ENCODE data around the gene SHF. TPM values are rescaled to one million over a fixed set of nuclear protein-coding genes. Genes with fewer than 3 reads are reported as not detected.

SHF gene
- total RNA-seq, 1 donor from 2014 or later: 61.1 TPM

DNA sequence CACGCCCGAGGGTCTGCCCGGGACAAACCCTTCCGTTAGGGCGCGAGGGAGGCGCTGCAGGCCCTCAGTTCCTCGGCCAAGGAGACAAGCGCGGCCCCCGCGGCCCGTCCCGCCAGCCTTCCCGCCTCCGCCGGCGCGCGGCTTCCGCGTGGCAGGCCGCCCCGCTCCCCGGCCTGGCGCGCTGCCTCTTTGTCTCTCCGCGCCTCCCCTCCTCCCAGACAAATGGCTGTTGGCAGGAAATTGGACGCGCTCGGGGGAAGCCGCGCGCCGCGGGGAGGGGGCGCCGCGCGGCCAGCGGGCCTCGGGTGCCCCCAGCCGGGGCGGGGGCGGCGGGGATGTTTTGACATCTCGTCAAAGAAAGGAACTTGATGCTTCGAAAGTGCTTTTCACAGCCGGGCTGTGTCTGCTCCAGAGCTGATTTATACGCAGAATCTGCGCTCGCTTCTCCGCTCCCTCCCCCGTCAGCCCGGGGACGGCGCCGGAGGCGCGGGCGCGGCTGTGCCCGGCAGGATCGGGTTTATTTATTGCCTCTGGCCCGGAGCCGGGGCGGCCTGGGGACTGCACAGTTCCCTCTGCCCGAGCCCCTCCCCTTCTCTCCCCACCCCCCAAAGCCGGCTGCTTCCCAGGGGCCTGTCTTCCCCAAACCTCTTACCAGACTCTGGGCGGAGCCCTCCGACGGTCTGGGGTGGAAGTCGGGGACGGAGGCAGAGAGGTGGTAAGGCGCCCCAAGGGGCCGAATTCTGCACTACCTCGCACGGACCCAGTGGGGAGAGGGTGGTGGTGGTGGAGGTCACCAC lies 20.7 kb downstream of the SHF start:
- DNase-seq (ENCODE audit: low spot score, unreplicated experiment): peak; percentile 74
- peaks cover 26% of the 10 kb centered on the region for H3K4me1 Mint-ChIP-seq (ENCODE audit: low read depth)
- H3K36me3 Mint-ChIP-seq (ENCODE audit: insufficient read depth): peaks cover 1% of the 10 kb centered on the region
- H3K27me3 Mint-ChIP-seq: no peaks in the 10 kb centered on the region
- H3K9me3 Mint-ChIP-seq (ENCODE audit: low read depth): no peaks in the 10 kb centered on the region
- TF ChIP-seq, protein P1, sequence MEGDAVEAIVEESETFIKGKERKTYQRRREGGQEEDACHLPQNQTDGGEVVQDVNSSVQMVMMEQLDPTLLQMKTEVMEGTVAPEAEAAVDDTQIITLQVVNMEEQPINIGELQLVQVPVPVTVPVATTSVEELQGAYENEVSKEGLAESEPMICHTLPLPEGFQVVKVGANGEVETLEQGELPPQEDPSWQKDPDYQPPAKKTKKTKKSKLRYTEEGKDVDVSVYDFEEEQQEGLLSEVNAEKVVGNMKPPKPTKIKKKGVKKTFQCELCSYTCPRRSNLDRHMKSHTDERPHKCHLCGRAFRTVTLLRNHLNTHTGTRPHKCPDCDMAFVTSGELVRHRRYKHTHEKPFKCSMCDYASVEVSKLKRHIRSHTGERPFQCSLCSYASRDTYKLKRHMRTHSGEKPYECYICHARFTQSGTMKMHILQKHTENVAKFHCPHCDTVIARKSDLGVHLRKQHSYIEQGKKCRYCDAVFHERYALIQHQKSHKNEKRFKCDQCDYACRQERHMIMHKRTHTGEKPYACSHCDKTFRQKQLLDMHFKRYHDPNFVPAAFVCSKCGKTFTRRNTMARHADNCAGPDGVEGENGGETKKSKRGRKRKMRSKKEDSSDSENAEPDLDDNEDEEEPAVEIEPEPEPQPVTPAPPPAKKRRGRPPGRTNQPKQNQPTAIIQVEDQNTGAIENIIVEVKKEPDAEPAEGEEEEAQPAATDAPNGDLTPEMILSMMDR (IDR thresholded peaks at IDR 0.05; ENCODE audit: unreplicated experiment): peak; percentile 71
- peak overlapping the region; percentile 78 for H3K27ac Mint-ChIP-seq
- H3K4me3 Mint-ChIP-seq (ENCODE audit: low read depth): peak overlapping the region; percentile 46

DNA sequence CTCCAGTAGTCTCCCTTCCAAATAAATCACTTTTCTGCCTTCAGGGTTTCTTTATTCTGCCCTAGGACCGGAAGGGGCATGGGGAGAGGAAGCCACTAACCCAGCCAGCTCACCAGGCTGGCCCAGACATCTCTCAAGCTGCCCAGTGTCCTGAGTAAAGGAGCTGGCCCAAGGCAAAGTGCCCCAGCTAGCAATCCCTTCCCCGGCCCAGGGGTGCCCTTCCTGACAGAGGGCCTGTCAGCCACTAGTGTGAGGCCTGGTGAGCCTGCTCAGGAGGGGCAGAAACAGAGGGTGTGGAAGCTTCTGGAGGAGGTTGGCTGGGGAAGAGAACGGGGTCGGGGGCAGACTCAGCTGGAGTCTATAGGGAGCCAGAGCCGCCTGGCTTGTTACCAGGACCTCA lies 22.2 kb downstream of the SHF start:
- peaks cover 26% of the 10 kb centered on the region for H3K4me1 Mint-ChIP-seq (ENCODE audit: low read depth)
- no peak for DNase-seq (ENCODE audit: low spot score, unreplicated experiment)
- H3K4me3 Mint-ChIP-seq (ENCODE audit: low read depth): peak overlapping the region; percentile 59
- peak overlapping the region; percentile 78 for H3K27ac Mint-ChIP-seq
- no peaks in the 10 kb centered on the region for H3K9me3 Mint-ChIP-seq (ENCODE audit: low read depth)
- TF ChIP-seq, protein P1 (IDR thresholded peaks at IDR 0.05; ENCODE audit: unreplicated experiment): no peak
- H3K27me3 Mint-ChIP-seq: no peaks in the 10 kb centered on the region
- no peaks in the 10 kb centered on the region for H3K36me3 Mint-ChIP-seq (ENCODE audit: insufficient read depth)

DNA sequence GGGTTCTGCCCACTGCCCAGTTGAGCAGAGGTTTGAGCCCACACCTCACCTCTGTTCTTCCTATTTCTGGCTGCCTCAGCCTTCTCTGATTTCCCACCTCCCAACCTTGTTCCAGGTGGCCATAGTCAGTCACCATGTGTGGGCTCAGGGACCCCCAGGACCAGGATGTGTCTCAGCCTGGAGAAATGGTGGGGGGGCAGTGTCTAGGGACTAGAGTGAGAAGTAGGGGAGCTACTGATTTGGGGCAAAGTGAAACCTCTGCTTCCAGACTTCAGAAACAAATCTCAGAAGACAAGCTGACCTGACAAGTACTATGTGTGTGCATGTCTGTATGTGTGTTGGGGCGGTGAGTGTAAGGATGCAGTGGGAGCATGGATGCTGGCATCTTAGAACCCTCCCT lies 22.9 kb downstream of the SHF start:
- Mint-ChIP-seq H3K4me1 (ENCODE audit: low read depth) (peaks cover 26% of the 10 kb centered on the region), H3K27ac (peak overlapping the region; percentile 74), H3K27me3 (peaks cover 3% of the 10 kb centered on the region), H3K9me3 (ENCODE audit: low read depth) (no peaks in the 10 kb centered on the region), H3K36me3 (ENCODE audit: insufficient read depth) (no peaks in the 10 kb centered on the region), H3K4me3 (ENCODE audit: low read depth) (peak overlapping the region; percentile 35)
- TF ChIP-seq, protein P1 (IDR thresholded peaks at IDR 0.05; ENCODE audit: unreplicated experiment): no peak
- no peak for DNase-seq (ENCODE audit: low spot score, unreplicated experiment)

DNA sequence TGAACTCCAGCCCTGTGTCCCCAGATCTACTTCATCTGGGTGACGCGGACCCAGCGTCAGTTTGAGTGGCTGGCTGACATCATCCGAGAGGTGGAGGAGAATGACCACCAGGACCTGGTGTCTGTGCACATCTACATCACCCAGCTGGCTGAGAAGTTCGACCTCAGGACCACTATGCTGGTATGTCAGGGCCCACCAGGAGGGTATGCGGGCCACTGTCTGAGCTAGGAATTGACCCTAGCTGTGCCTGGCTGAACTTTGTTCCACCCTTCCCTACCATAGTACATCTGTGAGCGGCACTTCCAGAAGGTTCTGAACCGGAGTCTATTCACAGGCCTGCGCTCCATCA lies 24.3 kb downstream of the SHF start:
- Mint-ChIP-seq H3K4me3 (ENCODE audit: low read depth) (no peak overlapping the region), H3K27ac (no peak overlapping the region), H3K36me3 (ENCODE audit: insufficient read depth) (no peaks in the 10 kb centered on the region), H3K27me3 (peaks cover 11% of the 10 kb centered on the region), H3K9me3 (ENCODE audit: low read depth) (no peaks in the 10 kb centered on the region), H3K4me1 (ENCODE audit: low read depth) (peaks cover 26% of the 10 kb centered on the region)
- TF ChIP-seq, protein P1 (IDR thresholded peaks at IDR 0.05; ENCODE audit: unreplicated experiment): no peak
- DNase-seq (ENCODE audit: low spot score, unreplicated experiment): no peak

DNA sequence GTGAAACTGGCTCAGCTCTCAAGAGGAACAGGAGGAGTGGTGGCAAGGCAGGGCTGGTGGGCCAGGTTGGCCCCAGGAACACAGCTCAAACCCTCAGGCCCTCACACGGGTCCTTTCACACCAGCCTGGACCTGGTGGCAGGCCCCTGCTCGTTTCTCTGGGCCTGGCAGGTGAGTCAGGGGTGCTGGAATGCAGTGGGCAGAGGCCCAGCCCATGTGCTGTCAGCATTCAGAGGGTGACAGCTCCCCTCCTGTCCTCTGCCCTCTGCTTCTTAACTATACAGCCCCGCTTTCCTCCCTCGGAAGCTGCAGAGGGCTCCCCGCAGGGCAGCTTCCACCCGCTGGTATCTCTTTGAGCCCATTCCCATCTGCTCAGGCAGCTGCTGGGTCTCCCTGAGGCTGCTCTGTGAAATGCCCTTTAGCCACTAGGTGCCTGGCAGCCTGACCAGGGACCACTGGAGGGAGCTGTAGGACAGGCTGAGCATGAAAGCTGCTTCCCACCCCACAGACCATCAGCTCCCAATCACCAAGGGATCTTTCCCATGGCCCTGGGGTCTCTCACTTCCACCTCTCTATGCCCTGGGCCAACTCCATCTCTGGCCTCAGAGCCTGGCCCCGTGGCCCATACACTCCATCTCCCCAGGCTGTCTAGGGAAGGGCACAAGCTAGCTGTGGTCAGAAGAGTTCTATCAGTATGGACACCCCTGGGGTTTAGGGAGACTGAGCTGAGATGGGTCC lies 24.8 kb downstream of the SHF start:
- H3K36me3 Mint-ChIP-seq (ENCODE audit: insufficient read depth): no peaks in the 10 kb centered on the region
- H3K9me3 Mint-ChIP-seq (ENCODE audit: low read depth): no peaks in the 10 kb centered on the region
- H3K27ac Mint-ChIP-seq: peak overlapping the region; percentile 91
- DNase-seq (ENCODE audit: low spot score, unreplicated experiment): peak; percentile 69
- peaks cover 11% of the 10 kb centered on the region for H3K27me3 Mint-ChIP-seq
- H3K4me3 Mint-ChIP-seq (ENCODE audit: low read depth): no peak overlapping the region
- peaks cover 28% of the 10 kb centered on the region for H3K4me1 Mint-ChIP-seq (ENCODE audit: low read depth)
- TF ChIP-seq, protein P1 (IDR thresholded peaks at IDR 0.05; ENCODE audit: unreplicated experiment): peak; percentile 93
